IMR-90 (cell line): ENCODE data around the gene RAB1B. TPM values are rescaled to one million over a fixed set of nuclear protein-coding genes. Genes with fewer than 3 reads are reported as not detected.

Experiments used
- ATAC-seq: fragments of 200-7000 bp; cut with Tn5 transposase; 2 replicates; pipeline ENCODE4 v1.9.1; 2020; ENCODE audit warnings: low read depth, mild to moderate bottlenecking, moderate library complexity
- BruUV-seq: library from RNA; stranded (reverse); fragments of 400-500 nt; replicated peaks from 2 replicates; lab custom pipeline; 2021; lab: Mats Ljungman, UMichigan
- CTCF ChIA-PET: fragments of 300-600 bp; formaldehyde crosslinking; extraction: SDS; loops from one replicate; lab custom pipeline; 2021; ENCODE audit warnings: antibody characterized with exemption; lab: Yijun Ruan, JAX
- POLR2A ChIA-PET: fragments of 300-600 bp; sonication (Branson Sonifier 250); formaldehyde crosslinking; loops from one replicate; lab custom pipeline; 2022; ENCODE audit warnings: antibody characterized with exemption; ENCODE audit not compliant: unreplicated experiment; lab: Charles Lee
- DNase-seq: peaks from one replicate; pipeline ENCODE4 v3.0.0; 2013
- H2AFZ ChIP-seq: replicated peaks from 2 replicates; pipeline ENCODE3; 2013; ENCODE audit warnings: low read length, mild to moderate bottlenecking; ENCODE audit not compliant: poor library complexity
- H2AK5ac ChIP-seq: 2 replicates; pipeline ENCODE4 v1.6.1; 2013; ENCODE audit warnings: low read depth, low read length, inconsistent platforms
- H2AK9ac ChIP-seq: replicated peaks from 2 replicates; pipeline ENCODE3; 2013; ENCODE audit warnings: mild to moderate bottlenecking, low read depth, low read length, moderate library complexity; ENCODE audit not compliant: poor library complexity
- H2BK120ac ChIP-seq: 2 replicates; pipeline ENCODE4 v1.6.1; 2013; ENCODE audit warnings: low read depth, low read length, inconsistent platforms
- H2BK15ac ChIP-seq: 3 replicates; pipeline ENCODE4 v1.6.1; 2013; ENCODE audit warnings: low read depth, low read length, inconsistent platforms
- H2BK20ac ChIP-seq: 2 replicates; pipeline ENCODE4 v1.6.1; 2013; ENCODE audit warnings: low read depth, mild to moderate bottlenecking, inconsistent platforms, low read length, moderate library complexity
- H2BK5ac ChIP-seq: 2 replicates; pipeline ENCODE4 v1.6.1; 2013; ENCODE audit warnings: mild to moderate bottlenecking, low read depth, low read length, inconsistent platforms; ENCODE audit not compliant: poor library complexity, severe bottlenecking
- H3K14ac ChIP-seq: replicated peaks from 2 replicates; pipeline ENCODE4 v1.6.1; 2013; ENCODE audit warnings: low read depth, low read length, inconsistent platforms
- H3K18ac ChIP-seq: 2 replicates; pipeline ENCODE4 v1.6.1; 2013; ENCODE audit warnings: low read depth, low read length, control low read depth
- H3K23ac ChIP-seq: 2 replicates; pipeline ENCODE4 v1.6.1; 2013; ENCODE audit warnings: low read depth, low read length, inconsistent platforms
- H3K27ac ChIP-seq: 2 replicates; pipeline ENCODE4 v1.5.1; 2013; ENCODE audit warnings: mild to moderate bottlenecking, control low read depth, low read length; ENCODE audit not compliant: insufficient read depth
- H3K27me3 ChIP-seq: 2 replicates; pipeline ENCODE4 v1.6.1; 2013; ENCODE audit warnings: low read length; ENCODE audit not compliant: control insufficient read depth, insufficient read depth
- H3K36me3 ChIP-seq: 2 replicates; pipeline ENCODE4 v1.6.1; 2013; ENCODE audit warnings: low read length, mixed read lengths; ENCODE audit not compliant: control insufficient read depth, insufficient read depth
- H3K4ac ChIP-seq: 2 replicates; pipeline ENCODE4 v1.6.1; 2013; ENCODE audit warnings: low read depth, low read length, inconsistent platforms
- H3K4me1 ChIP-seq: 2 replicates; pipeline ENCODE4 v1.6.1; 2013; ENCODE audit warnings: low read length, mixed read lengths; ENCODE audit not compliant: control insufficient read depth, insufficient read depth
- H3K4me2 ChIP-seq: 2 replicates; pipeline ENCODE4 v1.6.1; 2013; ENCODE audit warnings: low read depth, mild to moderate bottlenecking, control low read depth, low read length, moderate library complexity
- H3K4me3 ChIP-seq: 2 replicates; pipeline ENCODE4 v1.5.1; 2013; ENCODE audit warnings: low read depth, mild to moderate bottlenecking, control low read depth, low read length, moderate library complexity; ENCODE audit not compliant: insufficient read depth
- H3K56ac ChIP-seq: 2 replicates; pipeline ENCODE4 v1.6.1; 2013; ENCODE audit warnings: low read length, inconsistent platforms; ENCODE audit not compliant: insufficient read depth; ENCODE audit errors: extremely low read depth
- H3K79me1 ChIP-seq, 2 experiments: 2 replicates each; pipeline ENCODE4 v1.6.1; 2013; ENCODE audit warnings: low read length in 2 of 2, inconsistent platforms in 1 of 2, low read depth in 1 of 2
- H3K9ac ChIP-seq: 2 replicates; pipeline ENCODE4 v1.6.1; 2013; ENCODE audit warnings: low read depth, low read length, control low read depth
- H3K9me1 ChIP-seq: 2 replicates; pipeline ENCODE4 v1.6.1; 2013; ENCODE audit warnings: low read length, inconsistent platforms; ENCODE audit not compliant: insufficient read depth
- H3K9me3 ChIP-seq: 2 replicates; pipeline ENCODE4 v1.6.1; 2013; ENCODE audit warnings: low read length; ENCODE audit not compliant: control insufficient read depth, insufficient read depth
- H4K20me1 ChIP-seq: 2 replicates; pipeline ENCODE4 v1.6.1; 2013; ENCODE audit warnings: low read length, inconsistent platforms; ENCODE audit not compliant: insufficient read depth
- H4K5ac ChIP-seq: 2 replicates; pipeline ENCODE4 v1.6.1; 2013; ENCODE audit warnings: mild to moderate bottlenecking, low read depth, low read length, control low read depth
- H4K8ac ChIP-seq, 2 experiments: 2 replicates each; pipeline ENCODE4 v1.6.1; 2013; ENCODE audit warnings: low read depth in 2 of 2, low read length in 2 of 2, control low read depth in 1 of 2, inconsistent platforms in 1 of 2
- H4K91ac ChIP-seq: 2 replicates; pipeline ENCODE4 v1.6.1; 2013; ENCODE audit warnings: low read depth, low read length, inconsistent platforms; ENCODE audit not compliant: insufficient read depth
- BHLHE40 ChIP-seq: fragments of 150-350 bp; IDR thresholded peaks from 2 replicates; pipeline ENCODE4 v1.6.1; 2016; ENCODE audit warnings: mild to moderate bottlenecking, low read depth, low read length
- CEBPB ChIP-seq: IDR thresholded peaks from 2 replicates; pipeline ENCODE4 v1.6.1; 2012; ENCODE audit warnings: low read depth, low read length, improper control_type of control experiment
- CHD1 ChIP-seq: IDR thresholded peaks from 2 replicates; pipeline ENCODE4 v1.6.1; 2012; ENCODE audit warnings: low read depth, low read length, improper control_type of control experiment
- ELK1 ChIP-seq: fragments of 150-350 bp; IDR thresholded peaks from 2 replicates; pipeline ENCODE4 v1.6.1; 2016; ENCODE audit warnings: low read depth, mild to moderate bottlenecking, low read length, moderate library complexity, borderline replicate concordance
- FOS ChIP-seq: fragments of 150-350 bp; IDR thresholded peaks from 2 replicates; pipeline ENCODE4 v1.6.1; 2016; ENCODE audit warnings: low read depth, low read length
- MAFK ChIP-seq: IDR thresholded peaks from 2 replicates; pipeline ENCODE4 v1.6.1; 2012; ENCODE audit warnings: low read depth, low read length, improper control_type of control experiment
- MAZ ChIP-seq: IDR thresholded peaks from 2 replicates; pipeline ENCODE4 v1.6.1; 2012; ENCODE audit warnings: low read depth, mild to moderate bottlenecking, low read length, improper control_type of control experiment, moderate library complexity, borderline replicate concordance
- MXI1 ChIP-seq: IDR thresholded peaks from 2 replicates; pipeline ENCODE4 v1.6.1; 2012; ENCODE audit warnings: low read depth, mild to moderate bottlenecking, low read length, moderate library complexity, borderline replicate concordance
- NFE2L2 ChIP-seq: fragments of 150-350 bp; IDR thresholded peaks from 2 replicates; pipeline ENCODE4 v1.6.1; 2016; ENCODE audit warnings: low read depth, mild to moderate bottlenecking, low read length
- POLR2A ChIP-seq: IDR thresholded peaks from 2 replicates; pipeline ENCODE4 v1.6.1; 2012; ENCODE audit warnings: mild to moderate bottlenecking, low read depth, low read length
- RAD21 ChIP-seq: IDR thresholded peaks from 2 replicates; pipeline ENCODE4 v1.6.1; 2012; ENCODE audit warnings: low read length, improper control_type of control experiment
- RCOR1 ChIP-seq: IDR thresholded peaks from 2 replicates; pipeline ENCODE4 v1.6.1; 2012; ENCODE audit warnings: mild to moderate bottlenecking, low read length, improper control_type of control experiment; ENCODE audit not compliant: insufficient replicate concordance
- RFX5 ChIP-seq: IDR thresholded peaks from 2 replicates; pipeline ENCODE4 v1.8.0; 2012; ENCODE audit warnings: low read depth, mild to moderate bottlenecking, low read length, moderate library complexity
- SMC3 ChIP-seq: fragments of 150-350 bp; IDR thresholded peaks from 2 replicates; pipeline ENCODE4 v1.6.1; 2016; ENCODE audit warnings: low read depth, mild to moderate bottlenecking, antibody characterized with exemption, low read length, moderate library complexity
- WGBS, 2 experiments: methylation state at CpG; one replicate each; pipeline versions ENCODE4 v1.1.5 to v1.1.7; 2013; ENCODE audit warnings: missing lambda C conversion rate in 2 of 2; ENCODE audit not compliant: insufficient read length in 1 of 2; ENCODE audit errors: extremely low coverage in 2 of 2; 5-methylcytosine and 5-hydroxymethylcytosine counted together
- dilution Hi-C: fragments of 300-500 bp; cut with HindIII; formaldehyde crosslinking; loops from one replicate; pipeline ENCODE4 v1.14.3; 2018; ENCODE audit warnings: low sequenced_read_pairs; ENCODE audit not compliant: unreplicated experiment
- in situ Hi-C: fragments of 300-500 bp; cut with MboI; formaldehyde crosslinking; loops from 3 replicates; pipeline ENCODE4 v1.14.3; 2019; ENCODE audit warnings: low sequenced_read_pairs, inconsistent platforms, mixed read lengths
- intact Hi-C: fragments of 100-400 bp; cut with micrococcal nuclease; formaldehyde crosslinking; loops from 2 replicates; pipeline ENCODE4 v1.10.0; 2022
- polyA plus RNA-seq, 3 experiments: library from polyadenylated mRNA; depleted of rRNA; stranded (reverse); fragments of >200 nt; gene quantifications; 2 replicates each; pipeline ENCODE4 v1.2.3, GENCODE V29; 2012; ENCODE audit warnings: low replicate concordance in 1 of 3
- total RNA-seq: library from RNA; depleted of rRNA; stranded (reverse); fragments of >200 nt; gene quantifications from 2 replicates; pipeline ENCODE4 v1.2.3, GENCODE V29; 2012
- TF ChIP-seq, protein P1 (sequence below): fragments of 150-350 bp; IDR thresholded peaks from 2 replicates; pipeline ENCODE4 v1.6.1; 2017; ENCODE audit warnings: mild to moderate bottlenecking, antibody characterized with exemption, low read length, low read depth
- TF ChIP-seq, protein P2 (sequence below): conservative IDR thresholded peaks from 2 replicates; pipeline ENCODE4 v1.5.1; 2012; ENCODE audit warnings: mild to moderate bottlenecking, low read depth, low read length, improper control_type of control experiment

RAB1B gene
- total and polyA plus RNA-seq, 2 of the 4 experiments (the other 2 are of a cell fraction) = 83.7 to 248 TPM

DNA sequence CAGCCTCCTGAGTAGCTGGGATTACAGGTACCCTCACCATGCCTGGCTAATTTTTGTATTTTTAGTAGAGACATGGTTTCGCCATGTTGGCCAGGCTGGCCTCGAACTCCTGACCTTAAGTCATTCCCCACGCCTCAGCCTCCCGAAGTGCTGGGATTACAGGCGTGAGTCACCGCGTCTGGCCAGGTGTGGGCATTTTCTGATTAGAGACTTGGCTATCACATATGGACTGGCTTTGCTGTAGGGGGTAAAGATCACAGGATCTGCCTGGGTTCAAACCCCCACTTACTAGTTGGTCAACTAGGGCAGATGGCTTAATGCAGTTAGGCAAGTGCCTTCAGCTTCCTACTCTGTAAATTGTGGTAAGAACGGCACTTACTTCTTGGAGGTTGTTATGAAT, 41.9 kb downstream of the RAB1B start:
- no peak overlapping the region for H2BK15ac ChIP-seq
- H3K18ac ChIP-seq = no peak overlapping the region
- H4K5ac ChIP-seq = no peak overlapping the region
- ChIA-PET CTCF (interaction anchor here (1.5 kb wide), 1 partner anchor 25 kb away, joined by 4 read pairs; the partner anchor contains the start of gene RIN1), POLR2A (interaction anchor here (1.3 kb wide), 1 partner anchor 17 kb away, joined by 4 read pairs; no protein-coding TSS in a partner anchor)
- peaks cover 0 to 18% of the 10 kb centered on the region in 2 experiments; a peak in 2 of 4 replicates for H3K79me1 ChIP-seq
- DNase-seq (no peak), ATAC-seq (no peak)
- no peak overlapping the region for H4K8ac ChIP-seq
- H3K27ac ChIP-seq = no peak overlapping the region
- H3K9ac ChIP-seq = no peak overlapping the region
- H3K9me1 ChIP-seq = no peaks in the 10 kb centered on the region
- dilution Hi-C loops = no loop called here
- WGBS, 2 experiments = 75% methylated on average over 2 of the region's 8 CpGs; no CpG with 5 or more reads in 1 of the 2 experiments
- no peak overlapping the region for H2BK20ac ChIP-seq
- no peak overlapping the region for H3K23ac ChIP-seq
- H3K4me3 ChIP-seq = no peak overlapping the region
- H3K14ac ChIP-seq = no peak overlapping the region
- no peak overlapping the region for H3K56ac ChIP-seq
- H3K4me1 ChIP-seq = peaks cover 10% of the 10 kb centered on the region
- peaks cover 24% of the 10 kb centered on the region for H4K20me1 ChIP-seq
- no peak overlapping the region for H2AK9ac ChIP-seq
- in situ Hi-C loops = no loop called here
- no peaks in the 10 kb centered on the region for H3K36me3 ChIP-seq
- BruUV-seq = no TSS peak
- H3K9me3 ChIP-seq = no peaks in the 10 kb centered on the region
- H3K4me2 ChIP-seq = no peak overlapping the region
- intact Hi-C loops = no loop called here
- peaks cover 7% of the 10 kb centered on the region for H3K27me3 ChIP-seq
- TF ChIP-seq RFX5 (no peak), MXI1 (no peak), RCOR1 (no peak), NFE2L2 (no peak), ELK1 (no peak), CHD1 (no peak), POLR2A (no peak), FOS (no peak), MAZ (no peak), RAD21 (no peak), MAFK (no peak), BHLHE40 (no peak), SMC3 (no peak), CEBPB (no peak)
- TF ChIP-seq, protein P1, sequence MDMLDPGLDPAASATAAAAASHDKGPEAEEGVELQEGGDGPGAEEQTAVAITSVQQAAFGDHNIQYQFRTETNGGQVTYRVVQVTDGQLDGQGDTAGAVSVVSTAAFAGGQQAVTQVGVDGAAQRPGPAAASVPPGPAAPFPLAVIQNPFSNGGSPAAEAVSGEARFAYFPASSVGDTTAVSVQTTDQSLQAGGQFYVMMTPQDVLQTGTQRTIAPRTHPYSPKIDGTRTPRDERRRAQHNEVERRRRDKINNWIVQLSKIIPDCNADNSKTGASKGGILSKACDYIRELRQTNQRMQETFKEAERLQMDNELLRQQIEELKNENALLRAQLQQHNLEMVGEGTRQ = no peak
- TF ChIP-seq, protein P2, sequence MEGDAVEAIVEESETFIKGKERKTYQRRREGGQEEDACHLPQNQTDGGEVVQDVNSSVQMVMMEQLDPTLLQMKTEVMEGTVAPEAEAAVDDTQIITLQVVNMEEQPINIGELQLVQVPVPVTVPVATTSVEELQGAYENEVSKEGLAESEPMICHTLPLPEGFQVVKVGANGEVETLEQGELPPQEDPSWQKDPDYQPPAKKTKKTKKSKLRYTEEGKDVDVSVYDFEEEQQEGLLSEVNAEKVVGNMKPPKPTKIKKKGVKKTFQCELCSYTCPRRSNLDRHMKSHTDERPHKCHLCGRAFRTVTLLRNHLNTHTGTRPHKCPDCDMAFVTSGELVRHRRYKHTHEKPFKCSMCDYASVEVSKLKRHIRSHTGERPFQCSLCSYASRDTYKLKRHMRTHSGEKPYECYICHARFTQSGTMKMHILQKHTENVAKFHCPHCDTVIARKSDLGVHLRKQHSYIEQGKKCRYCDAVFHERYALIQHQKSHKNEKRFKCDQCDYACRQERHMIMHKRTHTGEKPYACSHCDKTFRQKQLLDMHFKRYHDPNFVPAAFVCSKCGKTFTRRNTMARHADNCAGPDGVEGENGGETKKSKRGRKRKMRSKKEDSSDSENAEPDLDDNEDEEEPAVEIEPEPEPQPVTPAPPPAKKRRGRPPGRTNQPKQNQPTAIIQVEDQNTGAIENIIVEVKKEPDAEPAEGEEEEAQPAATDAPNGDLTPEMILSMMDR = no peak
- no peak overlapping the region for H2AFZ ChIP-seq
- no peak overlapping the region for H3K4ac ChIP-seq
- no peak overlapping the region for H2AK5ac ChIP-seq
- no peak overlapping the region for H2BK120ac ChIP-seq
- no peak overlapping the region for H4K91ac ChIP-seq
- H2BK5ac ChIP-seq = no peak overlapping the region
